ENCODE measurements around the gene PPHLN1. TPM values are rescaled to one million over a fixed set of nuclear protein-coding genes. Genes with fewer than 3 reads are reported as not detected.
"Not testable (repeated sequence)": the region's sequence is repeated elsewhere in the genome, so short reads cannot be mapped to it uniquely, and the experiment has no call there.

The PPHLN1 gene
- total RNA-seq, 2 experiments from 2014 or later, result 100 to 105 TPM

- intact Hi-C loops (cut with DNase I, micrococcal nuclease), result no loop called here
- Mint-ChIP-seq H3K4me1 (ENCODE audit: low read depth) (peaks cover 58% of the 10 kb centered on the region), H3K9me3 (no peaks in the 10 kb centered on the region), H3K27me3 (no peaks in the 10 kb centered on the region), H3K27ac (no peak overlapping the region), H3K4me3 (no peak overlapping the region), H3K36me3 (ENCODE audit: low read depth) (peaks cover 71% of the 10 kb centered on the region)
- Histone ChIP-seq H3K27ac (ENCODE audit: low read depth in 1 of 2, low read length in 2 of 2) (no peak overlapping the region), H3K4me1 (ENCODE audit: insufficient read depth, low read length) (peaks cover 8% of the 10 kb centered on the region), H3K27me3 (ENCODE audit: control insufficient read depth in 1 of 2, insufficient read depth in 2 of 2, low read length in 2 of 2) (no peaks in the 10 kb centered on the region), H3K9me3 (ENCODE audit: control insufficient read depth in 1 of 2, insufficient read depth in 1 of 2, low read length in 2 of 2) (no peaks in the 10 kb centered on the region), H3K36me3 (ENCODE audit: insufficient read depth, low read length) (peaks cover 50% of the 10 kb centered on the region), H3K4me3 (ENCODE audit: low read length) (no peak overlapping the region)
- ATAC-seq (ENCODE audit: poor library complexity) (no peak), DNase-seq (no peak)
- TF ChIP-seq CTCF (IDR thresholded peaks at IDR 0.05), result no peak
- ChIA-PET POLR2A (no interaction called here), CTCF (no interaction called here)
Observed at GRCh38 chr12:42342028-42342427, 16.1 kb downstream of the PPHLN1 start.

GRCh38 chr12:42343721-42344120, 17.8 kb downstream of the PPHLN1 start:
- Mint-ChIP-seq H3K4me3 (no peak overlapping the region), H3K27ac (no peak overlapping the region), H3K27me3 (no peaks in the 10 kb centered on the region), H3K9me3 (no peaks in the 10 kb centered on the region), H3K36me3 (ENCODE audit: low read depth) (peaks cover 70% of the 10 kb centered on the region), H3K4me1 (ENCODE audit: low read depth) (peaks cover 50% of the 10 kb centered on the region)
- Histone ChIP-seq H3K4me3 (ENCODE audit: low read length) (no peak overlapping the region), H3K4me1 (ENCODE audit: insufficient read depth, low read length) (peaks cover 3% of the 10 kb centered on the region), H3K27me3 (ENCODE audit: control insufficient read depth in 1 of 2, insufficient read depth in 2 of 2, low read length in 2 of 2) (no peaks in the 10 kb centered on the region), H3K27ac (ENCODE audit: low read depth in 1 of 2, low read length in 2 of 2) (no peak overlapping the region), H3K36me3 (ENCODE audit: insufficient read depth, low read length) (peaks cover 39% of the 10 kb centered on the region), H3K9me3 (ENCODE audit: control insufficient read depth in 1 of 2, insufficient read depth in 1 of 2, low read length in 2 of 2) (no peaks in the 10 kb centered on the region)
- ChIA-PET CTCF (interaction anchor here (0.8 kb wide), 1 partner anchor 32 kb away, joined by 4 read pairs; no protein-coding TSS in a partner anchor), POLR2A (no interaction called here)
- intact Hi-C loops (cut with DNase I, micrococcal nuclease), result no loop called here
- DNase-seq, result no peak
- ATAC-seq (ENCODE audit: poor library complexity), result no peak
- TF ChIP-seq CTCF (IDR thresholded peaks at IDR 0.05), result no peak

GRCh38 chr12:42346403-42347002, 20.5 kb downstream of the PPHLN1 start:
- Histone ChIP-seq H3K27ac (ENCODE audit: low read depth in 1 of 2, low read length in 2 of 2) (no peak overlapping the region), H3K4me1 (ENCODE audit: insufficient read depth, low read length) (peaks cover 3% of the 10 kb centered on the region), H3K4me3 (ENCODE audit: low read length) (no peak overlapping the region), H3K27me3 (ENCODE audit: control insufficient read depth in 1 of 2, insufficient read depth in 2 of 2, low read length in 2 of 2) (no peaks in the 10 kb centered on the region), H3K9me3 (ENCODE audit: control insufficient read depth in 1 of 2, insufficient read depth in 1 of 2, low read length in 2 of 2) (no peaks in the 10 kb centered on the region), H3K36me3 (ENCODE audit: insufficient read depth, low read length) (peaks cover 22% of the 10 kb centered on the region)
- POLR2A ChIA-PET, result no interaction called here
- Mint-ChIP-seq H3K4me1 (ENCODE audit: low read depth) (peaks cover 38% of the 10 kb centered on the region), H3K4me3 (no peak overlapping the region), H3K9me3 (no peaks in the 10 kb centered on the region), H3K27me3 (no peaks in the 10 kb centered on the region), H3K27ac (no peak overlapping the region), H3K36me3 (ENCODE audit: low read depth) (peaks cover 59% of the 10 kb centered on the region)
- CTCF ChIA-PET, result interaction anchor here (1.0 kb wide), 1 partner anchor 25 kb away, joined by 3 read pairs; no protein-coding TSS in a partner anchor
- intact Hi-C loops (cut with DNase I, micrococcal nuclease), result no loop called here
- no peak for ATAC-seq (ENCODE audit: poor library complexity)
- DNase-seq, result no peak
- TF ChIP-seq CTCF (IDR thresholded peaks at IDR 0.05), result no peak

GRCh38 chr12:42349119-42350020, 23.4 kb downstream of the PPHLN1 start:
- Mint-ChIP-seq H3K4me1 (ENCODE audit: low read depth) (peaks cover 11% of the 10 kb centered on the region), H3K36me3 (ENCODE audit: low read depth) (peaks cover 51% of the 10 kb centered on the region)
- H3K27me3 Mint-ChIP-seq; H3K27me3 ChIP-seq (ENCODE audit: control insufficient read depth in 1 of 2, insufficient read depth in 2 of 2, low read length in 2 of 2); DNase-seq; intact Hi-C loops (cut with DNase I, micrococcal nuclease); H3K4me3 Mint-ChIP-seq; ATAC-seq (ENCODE audit: poor library complexity); H3K27ac ChIP-seq (ENCODE audit: low read depth in 1 of 2, low read length in 2 of 2); CTCF ChIA-PET; POLR2A ChIA-PET; H3K4me3 ChIP-seq (ENCODE audit: low read length); H3K27ac Mint-ChIP-seq; H3K4me1 ChIP-seq (ENCODE audit: insufficient read depth, low read length); H3K9me3 ChIP-seq (ENCODE audit: control insufficient read depth in 1 of 2, insufficient read depth in 1 of 2, low read length in 2 of 2); H3K9me3 Mint-ChIP-seq: not testable (repeated sequence)
- H3K36me3 ChIP-seq (ENCODE audit: insufficient read depth, low read length), result peaks cover 29% of the 10 kb centered on the region

GRCh38 chr12:42350021-42350407, 24.0 kb downstream of the PPHLN1 start:
- H3K4me1 Mint-ChIP-seq (ENCODE audit: low read depth); H3K4me3 ChIP-seq (ENCODE audit: low read length); ATAC-seq (ENCODE audit: poor library complexity); H3K9me3 Mint-ChIP-seq; H3K27me3 Mint-ChIP-seq; H3K4me3 Mint-ChIP-seq; H3K27me3 ChIP-seq (ENCODE audit: control insufficient read depth in 1 of 2, insufficient read depth in 2 of 2, low read length in 2 of 2); H3K4me1 ChIP-seq (ENCODE audit: insufficient read depth, low read length); DNase-seq; H3K27ac Mint-ChIP-seq; intact Hi-C loops (cut with DNase I, micrococcal nuclease); H3K27ac ChIP-seq (ENCODE audit: low read depth in 1 of 2, low read length in 2 of 2); CTCF ChIA-PET; POLR2A ChIA-PET; H3K9me3 ChIP-seq (ENCODE audit: control insufficient read depth in 1 of 2, insufficient read depth in 1 of 2, low read length in 2 of 2): not testable (repeated sequence)
- peaks cover 53% of the 10 kb centered on the region for H3K36me3 Mint-ChIP-seq (ENCODE audit: low read depth)
- peaks cover 31% of the 10 kb centered on the region for H3K36me3 ChIP-seq (ENCODE audit: insufficient read depth, low read length)

Measured in CD4-positive, alpha-beta T cell (primary cell).